Measurements from ENCODE around the gene LSG1.

Gene LSG1

GRCh38 chr3:194671900-194672808 is at the start of gene LSG1:
TSS of gene LSG1 (minus strand) at chr3:194672191. CDS start at chr3:194672162, 29 bp downstream.
- DNase-seq (ENCODE audit: low read depth) = peak; percentile 93

DNA sequence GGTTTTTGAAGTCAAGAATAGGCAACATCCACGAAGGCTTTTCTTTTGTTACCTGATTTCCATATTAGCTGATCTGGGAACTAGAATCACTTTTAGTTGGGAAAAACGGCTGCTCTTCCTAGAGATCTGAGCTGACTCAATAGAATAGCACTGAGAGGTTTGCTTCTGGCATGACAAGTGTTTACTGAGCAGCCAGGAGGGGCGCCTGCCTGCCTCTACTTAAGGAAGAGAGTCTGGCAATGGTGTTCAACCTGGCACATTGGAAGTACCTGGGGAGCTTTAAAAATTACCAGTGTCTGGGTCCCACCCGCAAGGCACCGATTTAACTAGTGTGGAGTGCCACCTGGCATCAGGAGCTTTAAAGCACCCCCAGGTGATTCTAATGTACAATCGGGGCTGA is 48.1 kb upstream of the LSG1 start:
- no peak for DNase-seq (ENCODE audit: low read depth)

- DNase-seq (ENCODE audit: low read depth) = no peak
Observed at GRCh38 chr3:194718079-194718478, 46.1 kb upstream of the LSG1 start.

- no peak for DNase-seq (ENCODE audit: low read depth)
Observed at GRCh38 chr3:194715022-194715800, 43.2 kb upstream of the LSG1 start.

GRCh38 chr3:194714564-194714963 is 42.6 kb upstream of the LSG1 start:
- DNase-seq (ENCODE audit: low read depth) = no peak

- no peak for DNase-seq (ENCODE audit: low read depth)
Observed at GRCh38 chr3:194714137-194714455, 42.1 kb upstream of the LSG1 start.

DNA sequence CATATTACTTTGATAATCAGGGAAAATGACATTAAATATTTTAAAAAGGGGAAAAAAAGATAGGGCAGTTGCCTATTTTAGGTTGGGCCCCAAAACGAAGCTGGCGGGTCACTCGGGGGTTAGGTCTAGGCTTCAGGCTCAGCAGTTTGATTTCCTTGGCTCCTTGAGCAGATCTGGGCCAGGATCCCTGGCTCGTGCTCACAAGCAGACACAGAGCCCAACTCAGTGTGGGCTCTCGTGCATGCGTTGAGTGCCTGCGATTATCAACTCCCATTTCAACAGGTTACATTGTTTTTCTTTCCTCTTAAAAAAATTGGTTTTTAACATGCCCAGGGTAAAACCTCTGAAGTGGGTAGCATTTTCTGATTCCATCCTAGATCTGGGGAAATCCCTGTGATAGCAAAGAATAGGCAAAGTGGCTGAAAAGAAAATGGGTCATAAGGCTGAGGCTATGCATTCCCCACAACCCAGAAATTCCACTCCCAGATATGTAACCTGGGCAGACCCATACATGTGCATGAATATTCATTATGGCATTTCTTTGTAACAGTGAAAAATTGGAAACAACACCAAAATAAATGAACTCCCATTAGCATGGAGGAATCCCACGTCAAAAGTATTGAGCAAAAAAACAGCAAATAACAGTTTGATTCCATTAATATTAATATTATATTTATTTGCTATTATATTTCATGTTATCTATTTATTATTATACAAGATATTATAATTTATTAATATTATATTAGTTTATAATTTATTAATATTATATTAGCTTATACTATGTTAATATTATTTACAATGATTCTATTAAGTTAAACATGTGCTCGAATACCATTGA is 41.5 kb upstream of the LSG1 start:
- peak; percentile 15 for DNase-seq (ENCODE audit: low read depth)

GRCh38 chr3:194711913-194712312 is 39.9 kb upstream of the LSG1 start:
- peak; percentile 99 for DNase-seq (ENCODE audit: low read depth)

GRCh38 chr3:194711286-194711685 is 39.3 kb upstream of the LSG1 start:
- peak; percentile 41 for DNase-seq (ENCODE audit: low read depth)

DNA sequence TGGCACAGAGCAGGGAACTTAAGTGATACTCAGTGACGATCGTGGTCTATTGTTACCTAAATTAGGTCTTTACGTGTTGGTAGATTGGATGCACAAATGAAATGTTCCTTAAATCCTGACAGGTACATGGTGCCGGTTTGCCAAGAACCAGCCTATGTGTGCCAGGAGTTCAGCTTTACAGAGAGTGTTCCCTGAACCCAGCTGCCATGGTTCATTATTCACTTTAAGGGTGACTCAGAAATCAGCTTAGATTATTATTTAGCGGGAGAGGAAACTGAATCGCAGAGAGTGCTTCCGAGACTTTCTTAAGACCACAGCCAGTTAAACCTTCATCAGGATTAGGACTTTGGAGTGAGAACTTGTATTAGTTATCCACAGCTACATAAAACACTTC is 35.2 kb upstream of the LSG1 start:
- no peak for DNase-seq (ENCODE audit: low read depth)

- DNase-seq (ENCODE audit: low read depth) = no peak
Observed at GRCh38 chr3:194705761-194706160, 33.8 kb upstream of the LSG1 start.

GRCh38 chr3:194705227-194705626 is 33.2 kb upstream of the LSG1 start:
- no peak for DNase-seq (ENCODE audit: low read depth)

DNA sequence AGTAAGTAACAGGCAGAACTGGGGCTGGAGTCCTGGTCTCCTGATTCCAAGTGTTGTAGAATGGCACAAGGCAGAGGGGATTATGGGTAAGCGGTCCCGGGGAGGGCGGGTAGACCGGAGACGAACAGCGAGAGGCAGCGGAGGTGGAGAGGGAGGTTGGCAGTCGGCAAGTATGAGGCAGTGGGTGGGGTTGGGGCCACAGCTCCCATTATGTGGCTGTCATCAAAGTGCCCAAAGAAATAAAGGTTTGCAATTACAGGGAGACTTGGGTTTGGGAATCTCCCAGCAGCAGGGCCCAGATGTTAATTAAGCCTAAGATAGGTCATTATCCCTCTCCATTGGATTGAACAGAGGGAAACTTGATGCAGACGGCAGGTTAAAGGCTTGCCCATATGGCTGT is 30.6 kb upstream of the LSG1 start:
- no peak for DNase-seq (ENCODE audit: low read depth)

DNA sequence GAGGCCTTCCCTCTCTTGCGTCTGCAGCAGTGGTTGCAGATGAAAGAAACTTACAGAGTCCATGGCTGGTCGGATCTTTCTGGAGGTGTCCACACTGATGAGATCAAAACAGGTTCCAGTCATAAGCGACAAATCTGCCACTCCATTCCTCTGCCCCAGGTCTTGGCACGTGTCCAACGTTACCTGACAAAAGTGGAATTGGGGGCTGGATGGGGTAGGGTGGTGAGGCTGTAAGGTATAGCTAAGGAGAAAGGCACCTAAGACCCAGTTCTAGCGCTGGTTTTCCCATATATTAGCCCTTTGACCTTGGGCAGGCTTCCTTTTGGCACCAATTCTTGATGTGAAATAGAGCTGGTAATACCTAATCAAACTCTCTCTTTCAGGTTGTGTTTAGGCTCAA is 24.7 kb upstream of the LSG1 start:
- no peak for DNase-seq (ENCODE audit: low read depth)

GRCh38 chr3:194691481-194692283 is 19.7 kb upstream of the LSG1 start:
- peak; percentile 10 for DNase-seq (ENCODE audit: low read depth)

GRCh38 chr3:194690501-194691372 is 18.7 kb upstream of the LSG1 start:
- peak; percentile 14 for DNase-seq (ENCODE audit: low read depth)

DNA sequence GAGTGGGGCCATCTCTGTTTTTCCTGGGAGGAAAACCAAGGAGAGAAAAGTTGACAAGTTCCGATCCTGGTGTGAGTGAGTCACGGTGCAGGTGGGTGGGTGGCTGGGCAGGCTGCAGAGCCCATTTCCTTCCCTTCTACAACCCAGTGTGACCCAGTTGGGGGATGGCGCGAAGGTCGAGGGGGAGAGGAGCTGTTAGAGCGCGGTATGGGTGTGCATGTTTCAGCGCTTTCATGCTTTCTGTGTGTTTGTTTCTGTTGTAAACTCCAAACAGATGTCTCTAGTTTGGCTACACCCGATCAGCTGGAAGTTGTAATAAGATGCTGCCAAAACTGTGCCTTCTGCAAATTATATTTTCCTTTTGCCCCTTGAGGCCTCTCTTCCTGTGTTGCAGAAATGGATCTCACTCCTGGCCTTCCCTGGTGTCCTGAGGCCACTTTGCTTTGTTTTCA is 17.5 kb upstream of the LSG1 start:
- DNase-seq (ENCODE audit: low read depth) = peak; percentile 70

DNA sequence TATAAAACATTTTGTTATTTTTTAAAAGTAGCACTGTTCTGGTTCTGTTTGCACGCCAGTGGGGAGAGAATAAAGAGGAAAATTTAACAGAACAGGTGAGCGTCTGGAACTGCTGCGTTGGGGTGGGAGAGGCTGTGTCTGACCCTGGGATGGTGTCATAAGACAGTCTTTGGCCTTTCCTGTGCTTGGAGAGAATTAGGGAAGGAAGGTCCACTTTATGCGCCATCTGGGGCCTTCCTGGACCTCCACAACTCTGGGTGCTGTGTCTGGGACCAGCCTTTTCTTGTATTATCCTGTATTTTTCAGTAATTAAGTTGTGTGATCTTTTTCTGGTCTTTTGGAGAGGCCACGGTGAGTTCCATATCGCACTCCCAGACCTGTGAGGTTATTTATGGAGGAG is 17.0 kb upstream of the LSG1 start:
- no peak for DNase-seq (ENCODE audit: low read depth)

DNA sequence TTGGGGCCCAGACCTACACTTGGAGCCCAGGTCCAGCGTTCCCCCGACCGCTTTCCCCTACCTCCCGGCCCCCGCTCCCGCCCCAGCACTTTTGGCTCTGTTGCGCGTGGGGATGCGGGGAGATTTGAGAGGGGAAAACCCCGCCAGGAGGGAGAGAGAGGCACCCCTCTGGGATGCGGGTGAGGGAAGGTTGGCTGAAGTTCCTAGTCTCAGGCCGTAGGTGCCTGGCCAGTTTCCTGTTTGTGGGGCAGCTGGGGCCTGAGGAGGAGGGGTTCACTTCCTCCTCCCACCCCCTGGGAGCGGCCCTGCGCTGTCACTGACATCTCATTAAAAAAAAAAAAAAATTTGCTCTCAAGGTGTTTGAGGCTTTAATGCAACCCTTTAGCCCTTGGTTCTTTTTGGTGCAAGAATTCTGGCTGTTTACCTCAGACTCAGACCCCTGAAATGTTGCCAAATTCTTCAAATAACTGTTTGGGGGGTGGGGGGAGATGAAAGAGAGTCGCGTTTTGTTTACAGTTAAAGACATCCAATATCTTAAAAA is 16.3 kb upstream of the LSG1 start:
- peak; percentile 50 for DNase-seq (ENCODE audit: low read depth)

GRCh38 chr3:194687638-194688199 is 15.7 kb upstream of the LSG1 start:
- DNase-seq (ENCODE audit: low read depth) = peak; percentile 71

Measured in EH (cell line).